SK-N-SH treated with all-trans-retinoic acid at 6 μM for 48 hours (cell line): ENCODE data around the gene DUS4L.

Experiments used
- ATAC-seq: fragments of 200-7000 bp; cut with Tn5 transposase; 3 replicates; pipeline ENCODE4 v1.9.1; 2020; ENCODE audit warnings: mild to moderate bottlenecking, moderate library complexity
- CREB5 ChIP-seq: fragments of 250-450 bp; sonication (Bioruptor Pico); IDR thresholded peaks from 2 replicates; pipeline ENCODE4 v1.5.1; 2020; ENCODE audit warnings: low read depth, mild to moderate bottlenecking, moderate library complexity
- CSDC2 ChIP-seq: fragments of 250-450 bp; sonication (Bioruptor Pico); IDR thresholded peaks from 2 replicates; pipeline ENCODE4 v1.5.0; 2020; ENCODE audit warnings: mild to moderate bottlenecking, moderate library complexity
- ESRRG ChIP-seq: fragments of 250-450 bp; sonication (Bioruptor Pico); IDR thresholded peaks from 2 replicates; pipeline ENCODE4 v1.6.1; 2021; ENCODE audit warnings: mild to moderate bottlenecking
- GLIS3 ChIP-seq: fragments of 250-450 bp; sonication (Bioruptor Pico); IDR thresholded peaks from 2 replicates; pipeline ENCODE4 v1.5.0; 2020; ENCODE audit warnings: mild to moderate bottlenecking, moderate library complexity
- ISL1 ChIP-seq: fragments of 250-450 bp; sonication (Bioruptor Pico); IDR thresholded peaks from 2 replicates; pipeline ENCODE4 v2.1.2; 2022; ENCODE audit warnings: mild to moderate bottlenecking, moderate library complexity
- OSR1 ChIP-seq: fragments of 250-450 bp; sonication (Bioruptor Pico); IDR thresholded peaks from 2 replicates; pipeline ENCODE4 v1.8.0; 2022; ENCODE audit warnings: moderate library complexity, mild to moderate bottlenecking, inconsistent platforms
- TOX ChIP-seq: fragments of 250-450 bp; sonication (Bioruptor Pico); IDR thresholded peaks from 2 replicates; pipeline ENCODE4 v1.8.0; 2021; ENCODE audit warnings: mild to moderate bottlenecking, moderate library complexity, borderline replicate concordance
- ZFP3 ChIP-seq: fragments of 250-450 bp; sonication (Bioruptor Pico); IDR thresholded peaks from 2 replicates; pipeline ENCODE4 v1.5.0; 2020; ENCODE audit warnings: mild to moderate bottlenecking, moderate library complexity
- TF ChIP-seq, protein P1 (sequence below): fragments of 250-450 bp; sonication (Bioruptor Pico); IDR thresholded peaks from 2 replicates; pipeline ENCODE4 v1.5.0; 2020; ENCODE audit warnings: mild to moderate bottlenecking, moderate library complexity
- TF ChIP-seq, protein P2 (sequence below): fragments of 250-450 bp; sonication (Bioruptor Pico); IDR thresholded peaks from 2 replicates; pipeline ENCODE4 v1.8.0; 2020; ENCODE audit warnings: mild to moderate bottlenecking, moderate library complexity, borderline replicate concordance

DUS4L gene

GRCh38 chr7:107563081-107563774, 543 bp upstream of the DUS4L start:
- no peak for TF ChIP-seq ISL1 (CRISPR knock-in tag)
- no peak for TF ChIP-seq ESRRG (CRISPR knock-in tag)
- TF ChIP-seq CSDC2 (CRISPR knock-in tag), result no peak
- TF ChIP-seq, protein P1, sequence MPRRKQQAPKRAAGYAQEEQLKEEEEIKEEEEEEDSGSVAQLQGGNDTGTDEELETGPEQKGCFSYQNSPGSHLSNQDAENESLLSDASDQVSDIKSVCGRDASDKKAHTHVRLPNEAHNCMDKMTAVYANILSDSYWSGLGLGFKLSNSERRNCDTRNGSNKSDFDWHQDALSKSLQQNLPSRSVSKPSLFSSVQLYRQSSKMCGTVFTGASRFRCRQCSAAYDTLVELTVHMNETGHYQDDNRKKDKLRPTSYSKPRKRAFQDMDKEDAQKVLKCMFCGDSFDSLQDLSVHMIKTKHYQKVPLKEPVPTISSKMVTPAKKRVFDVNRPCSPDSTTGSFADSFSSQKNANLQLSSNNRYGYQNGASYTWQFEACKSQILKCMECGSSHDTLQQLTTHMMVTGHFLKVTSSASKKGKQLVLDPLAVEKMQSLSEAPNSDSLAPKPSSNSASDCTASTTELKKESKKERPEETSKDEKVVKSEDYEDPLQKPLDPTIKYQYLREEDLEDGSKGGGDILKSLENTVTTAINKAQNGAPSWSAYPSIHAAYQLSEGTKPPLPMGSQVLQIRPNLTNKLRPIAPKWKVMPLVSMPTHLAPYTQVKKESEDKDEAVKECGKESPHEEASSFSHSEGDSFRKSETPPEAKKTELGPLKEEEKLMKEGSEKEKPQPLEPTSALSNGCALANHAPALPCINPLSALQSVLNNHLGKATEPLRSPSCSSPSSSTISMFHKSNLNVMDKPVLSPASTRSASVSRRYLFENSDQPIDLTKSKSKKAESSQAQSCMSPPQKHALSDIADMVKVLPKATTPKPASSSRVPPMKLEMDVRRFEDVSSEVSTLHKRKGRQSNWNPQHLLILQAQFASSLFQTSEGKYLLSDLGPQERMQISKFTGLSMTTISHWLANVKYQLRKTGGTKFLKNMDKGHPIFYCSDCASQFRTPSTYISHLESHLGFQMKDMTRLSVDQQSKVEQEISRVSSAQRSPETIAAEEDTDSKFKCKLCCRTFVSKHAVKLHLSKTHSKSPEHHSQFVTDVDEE (CRISPR knock-in tag), result no peak
- no peak for TF ChIP-seq CREB5 (CRISPR knock-in tag)
- no peak for TF ChIP-seq ZFP3 (CRISPR knock-in tag)
- no peak for TF ChIP-seq TOX (CRISPR knock-in tag)
- no peak for TF ChIP-seq OSR1 (CRISPR knock-in tag)
- TF ChIP-seq, protein P2, sequence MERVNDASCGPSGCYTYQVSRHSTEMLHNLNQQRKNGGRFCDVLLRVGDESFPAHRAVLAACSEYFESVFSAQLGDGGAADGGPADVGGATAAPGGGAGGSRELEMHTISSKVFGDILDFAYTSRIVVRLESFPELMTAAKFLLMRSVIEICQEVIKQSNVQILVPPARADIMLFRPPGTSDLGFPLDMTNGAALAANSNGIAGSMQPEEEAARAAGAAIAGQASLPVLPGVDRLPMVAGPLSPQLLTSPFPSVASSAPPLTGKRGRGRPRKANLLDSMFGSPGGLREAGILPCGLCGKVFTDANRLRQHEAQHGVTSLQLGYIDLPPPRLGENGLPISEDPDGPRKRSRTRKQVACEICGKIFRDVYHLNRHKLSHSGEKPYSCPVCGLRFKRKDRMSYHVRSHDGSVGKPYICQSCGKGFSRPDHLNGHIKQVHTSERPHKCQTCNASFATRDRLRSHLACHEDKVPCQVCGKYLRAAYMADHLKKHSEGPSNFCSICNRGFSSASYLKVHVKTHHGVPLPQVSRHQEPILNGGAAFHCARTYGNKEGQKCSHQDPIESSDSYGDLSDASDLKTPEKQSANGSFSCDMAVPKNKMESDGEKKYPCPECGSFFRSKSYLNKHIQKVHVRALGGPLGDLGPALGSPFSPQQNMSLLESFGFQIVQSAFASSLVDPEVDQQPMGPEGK (CRISPR knock-in tag), result no peak
- no peak for TF ChIP-seq GLIS3 (CRISPR knock-in tag)
- peak; percentile 85 for ATAC-seq

DNA sequence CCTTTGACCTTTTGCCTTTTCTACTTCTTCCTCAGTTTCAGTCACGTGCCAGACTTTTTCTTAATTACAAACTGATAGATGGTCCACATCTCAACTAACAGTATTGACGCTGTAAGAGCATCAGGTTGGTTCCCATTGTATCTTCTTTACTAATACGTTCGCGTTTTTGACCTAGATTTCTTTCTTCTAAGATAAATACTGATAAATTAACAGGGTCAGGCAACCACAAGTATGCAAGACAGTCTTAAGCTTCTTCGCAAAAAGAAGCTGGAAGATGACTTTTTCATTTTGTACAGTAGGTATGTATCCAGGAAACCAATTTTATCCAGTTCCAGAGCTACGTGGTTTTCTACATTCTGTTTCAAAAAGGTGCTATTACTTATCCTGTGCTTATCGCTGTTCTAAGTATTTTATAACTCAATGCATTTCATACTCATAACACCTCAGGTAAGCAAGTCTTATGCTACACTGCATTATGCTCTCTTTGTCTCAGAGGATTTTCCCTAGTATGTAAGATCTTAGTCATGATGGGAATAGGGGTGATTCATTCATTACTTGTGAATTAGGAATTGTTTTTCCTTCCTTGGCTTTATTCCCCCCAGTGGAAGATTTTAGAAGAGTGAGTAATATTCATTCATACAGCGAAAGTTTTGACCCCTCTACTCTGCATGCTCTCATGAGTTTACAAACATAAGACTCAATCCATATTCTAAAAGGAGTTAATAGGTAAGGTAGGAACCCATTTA, 955 bp downstream of the DUS4L start:
- ATAC-seq, result peak; percentile 51

DNA sequence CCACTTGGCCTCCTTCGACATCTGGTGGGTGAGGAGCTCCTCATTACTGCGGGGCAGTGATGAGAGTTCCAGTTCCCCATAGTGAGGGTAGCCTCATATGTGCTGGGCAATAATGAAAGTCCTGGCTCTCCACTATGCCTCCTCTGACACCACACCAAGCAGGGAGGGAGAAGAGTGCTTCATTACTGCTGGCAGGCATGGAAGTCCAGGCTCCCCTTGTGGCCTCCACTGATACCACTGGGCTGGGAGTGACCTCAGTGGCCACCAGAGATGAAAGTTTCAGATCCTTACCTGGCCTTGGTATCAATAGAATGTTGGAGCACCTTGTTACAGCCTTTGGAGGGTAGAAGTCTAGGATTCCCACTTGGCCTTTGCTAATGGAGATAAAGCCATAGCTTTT, 6.5 kb downstream of the DUS4L start:
- TF ChIP-seq, protein P2 (CRISPR knock-in tag), result no peak
- ATAC-seq, result no peak

More for the DNA sequence above, 955 bp downstream of the DUS4L start:
- 0 out of 2 replicates have a peak, but pooled peaks have one; percentile 4 for TF ChIP-seq GLIS3 (CRISPR knock-in tag)
- peak; percentile 68 for TF ChIP-seq ISL1 (CRISPR knock-in tag)
- TF ChIP-seq, protein P1 (CRISPR knock-in tag), result no peak
- TF ChIP-seq, protein P2 (CRISPR knock-in tag), result 0 out of 2 replicates have a peak, but pooled peaks have one; percentile 45
- TF ChIP-seq, all 23 proteins: peak for 3
